Measurements from ENCODE around the gene GPR87.

GRCh38 chr3:151299006-151299405, 17.6 kb downstream of the GPR87 start:
- TF ChIP-seq CTCF (IDR thresholded peaks at IDR 0.05) = no peak
- TF ChIP-seq POLR2A (IDR thresholded peaks at IDR 0.05) = no peak
